DMS153 (cell line): ENCODE data around the gene LDLRAD4.

ENCODE experiments used
- DNase-seq: peaks from one replicate; lab custom pipeline; 2025; lab: John Stamatoyannopoulos, UW

Gene LDLRAD4

DNA sequence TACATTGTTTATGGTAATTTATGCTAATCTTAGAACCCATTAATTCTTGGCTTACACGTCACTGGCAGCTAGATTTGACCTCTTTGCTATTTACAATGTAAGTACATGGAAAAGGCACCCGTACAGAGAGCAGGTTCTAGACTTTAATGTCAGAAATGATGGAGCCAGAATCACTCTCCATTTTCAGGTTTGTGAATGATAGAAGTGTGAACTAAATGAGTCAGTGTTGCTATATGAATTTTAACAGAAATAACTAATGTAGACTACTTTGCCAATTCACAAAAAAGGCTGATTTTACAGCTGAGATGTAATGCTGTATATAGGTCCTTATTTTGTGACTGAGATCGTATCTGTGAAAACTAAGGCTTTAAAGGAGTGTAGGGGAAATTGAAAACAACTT lies 214.6 kb downstream of the LDLRAD4 start:
- DNase-seq: no peak

DNA sequence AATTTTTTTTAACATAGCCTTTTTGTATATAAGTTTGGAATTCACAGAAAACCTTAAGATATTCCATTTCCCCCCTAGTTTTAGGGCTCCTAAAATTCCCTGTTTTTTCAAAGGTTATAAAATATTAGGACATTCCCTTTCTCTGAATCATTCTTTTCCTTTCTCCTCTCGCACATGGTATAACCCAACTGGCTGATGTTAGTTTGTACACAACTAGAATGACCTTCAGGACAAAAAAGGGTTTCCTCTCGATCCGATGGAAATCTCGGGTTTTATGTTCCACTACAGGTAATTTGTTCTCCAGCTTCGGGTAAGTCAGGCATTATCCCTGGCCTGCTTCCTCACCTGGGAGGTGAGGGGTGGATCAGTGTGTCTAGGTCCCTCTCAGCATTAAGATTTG lies 215.1 kb downstream of the LDLRAD4 start:
- DNase-seq: no peak

DNA sequence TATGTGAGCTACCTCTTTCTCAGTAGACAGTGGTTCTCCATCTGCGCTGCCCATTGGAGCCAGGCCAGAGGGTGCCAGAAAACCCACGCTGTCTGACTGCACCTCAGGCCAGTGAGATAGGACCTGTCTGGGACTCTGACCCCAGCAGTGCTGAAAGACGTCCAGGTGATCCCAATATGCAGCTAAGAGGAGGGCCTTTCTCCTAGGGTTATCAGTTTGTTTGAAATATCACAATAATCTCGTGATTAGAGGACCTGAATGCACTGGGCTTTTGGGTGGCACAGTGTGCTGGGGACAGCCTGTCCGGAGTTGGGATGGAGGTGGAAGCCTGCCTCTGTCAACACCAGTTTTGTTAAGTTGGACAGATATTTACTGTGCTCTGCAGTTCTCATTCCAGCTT lies 216.3 kb downstream of the LDLRAD4 start:
- no peak for DNase-seq

DNA sequence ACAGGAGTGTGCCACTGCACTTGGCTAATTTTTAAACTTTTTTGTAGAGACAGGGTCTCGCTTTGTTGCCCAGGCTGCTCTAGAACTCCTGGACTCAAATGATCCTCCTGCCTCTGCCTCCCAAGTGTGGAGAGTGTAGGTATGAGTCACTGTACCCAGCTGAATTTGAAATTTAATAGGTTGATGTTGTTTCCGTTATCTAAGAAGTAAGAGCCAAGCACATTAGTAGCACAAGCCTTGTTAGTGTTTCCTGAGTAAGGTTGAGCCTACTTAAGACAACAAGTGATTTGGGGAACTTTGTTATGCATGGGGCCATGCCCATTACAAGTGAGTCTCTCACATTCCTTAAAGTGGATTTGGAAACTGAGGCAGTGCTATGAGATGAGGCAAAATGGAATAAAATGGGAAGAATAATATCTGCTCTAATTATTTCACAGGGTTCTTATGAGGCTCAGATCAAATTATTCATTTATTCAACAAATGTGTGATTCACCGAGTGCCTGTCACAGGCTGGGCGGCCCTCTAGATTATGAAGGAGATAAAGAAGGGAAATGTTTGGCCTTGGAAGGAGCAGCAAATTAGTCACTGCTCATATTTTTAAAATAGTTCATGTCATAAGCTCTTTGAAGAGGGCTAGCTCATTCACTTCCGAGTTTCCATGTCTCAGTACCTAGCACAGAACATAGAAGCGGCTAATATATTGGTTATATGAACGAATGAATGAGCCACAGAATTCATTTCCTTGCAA lies 217.2 kb downstream of the LDLRAD4 start:
- no peak for DNase-seq

DNA sequence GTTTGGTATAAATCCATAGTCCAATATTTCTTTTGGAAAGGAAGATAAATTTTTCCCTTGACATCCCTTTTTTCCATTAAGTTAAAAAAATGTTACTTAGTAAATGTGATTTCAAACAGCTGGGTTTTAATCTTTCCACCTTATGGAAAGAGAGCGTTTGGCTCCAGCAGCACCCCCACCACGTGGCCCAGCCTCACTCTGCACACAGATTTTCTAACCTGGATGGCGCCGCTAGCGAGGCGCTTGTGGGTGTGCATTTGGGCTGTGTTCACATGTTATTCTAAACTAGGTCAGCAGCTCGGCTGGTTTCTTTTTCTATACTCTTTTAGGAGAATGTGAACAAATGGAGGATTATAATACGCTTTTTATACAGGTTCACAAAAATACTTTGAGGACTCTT lies 218.0 kb downstream of the LDLRAD4 start:
- no peak for DNase-seq

DNA sequence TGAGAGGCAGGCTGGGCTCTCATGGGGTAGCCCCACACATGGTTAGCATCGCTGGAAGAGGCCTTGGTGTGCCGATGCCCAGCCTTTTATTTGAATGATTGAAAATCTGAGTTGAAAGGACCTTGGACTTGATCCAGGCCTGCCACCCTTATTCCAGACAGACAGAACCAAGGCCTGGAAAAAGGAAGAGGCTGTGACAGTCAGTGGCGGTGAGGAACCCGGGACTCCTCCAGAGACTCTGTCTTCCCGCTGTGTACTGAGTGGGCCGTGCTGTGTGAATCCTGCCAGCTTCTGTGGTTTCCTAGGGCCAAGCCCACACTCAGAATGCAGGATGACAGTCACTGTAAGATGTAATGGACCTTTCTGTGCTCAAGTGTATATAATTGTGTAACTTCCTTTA lies 218.5 kb downstream of the LDLRAD4 start:
- DNase-seq: no peak

- no peak for DNase-seq
Measured at GRCh38 chr18:13437796-13438506, 219.4 kb downstream of the LDLRAD4 start.

DNA sequence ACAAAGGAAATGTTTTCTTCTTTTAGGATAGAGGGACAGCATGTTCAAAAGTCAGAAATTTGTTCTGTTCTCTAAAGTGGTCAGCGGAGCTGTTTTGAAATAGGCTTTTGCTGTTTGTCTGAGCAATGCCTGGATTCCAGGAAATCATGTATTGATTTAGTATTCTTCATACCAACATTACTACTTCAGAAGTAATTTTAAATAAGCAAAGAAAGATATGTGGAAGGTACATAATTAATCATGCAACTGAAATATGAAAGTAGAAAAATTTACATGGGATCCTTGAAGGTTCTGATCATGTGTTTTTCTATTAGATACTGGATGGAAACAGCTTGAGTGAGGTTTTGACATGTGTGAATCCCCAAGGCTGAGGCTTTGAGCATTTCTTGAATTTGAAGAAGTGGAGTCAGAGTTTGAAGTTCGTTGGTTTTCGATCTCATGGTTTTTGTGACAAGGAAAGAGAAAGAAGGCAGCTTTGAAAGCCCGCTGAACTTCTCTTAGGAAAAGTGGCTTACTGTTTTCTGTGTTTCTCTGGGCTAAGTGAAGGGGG lies 220.0 kb downstream of the LDLRAD4 start:
- no peak for DNase-seq

- no peak for DNase-seq
Measured at GRCh38 chr18:13439461-13439860, 220.9 kb downstream of the LDLRAD4 start.

GRCh38 chr18:13440277-13441248 lies 222.0 kb downstream of the LDLRAD4 start:
- peak; percentile 11 for DNase-seq

GRCh38 chr18:13441736-13442135 lies 223.2 kb downstream of the LDLRAD4 start:
- DNase-seq: no peak

DNA sequence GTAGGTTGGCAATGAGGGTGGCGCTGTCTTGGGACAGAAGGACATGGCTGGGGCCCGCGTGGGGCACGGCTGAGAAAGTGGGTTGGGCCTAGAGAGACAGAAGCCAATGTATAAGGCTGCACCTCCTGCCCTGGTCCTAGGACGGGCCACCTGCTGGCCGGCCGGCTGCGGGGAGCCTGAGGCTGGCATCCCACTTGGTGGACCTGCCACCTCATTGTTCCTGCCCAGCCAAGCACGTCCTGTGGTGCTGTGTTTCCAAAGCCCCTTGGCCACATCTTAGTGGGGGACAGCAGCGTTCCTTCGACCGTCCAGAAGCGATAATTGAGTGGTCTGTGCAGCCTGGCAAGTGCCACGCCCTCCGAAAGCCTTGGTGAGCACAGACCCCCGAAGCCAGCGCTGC lies 223.9 kb downstream of the LDLRAD4 start:
- DNase-seq: no peak

DNA sequence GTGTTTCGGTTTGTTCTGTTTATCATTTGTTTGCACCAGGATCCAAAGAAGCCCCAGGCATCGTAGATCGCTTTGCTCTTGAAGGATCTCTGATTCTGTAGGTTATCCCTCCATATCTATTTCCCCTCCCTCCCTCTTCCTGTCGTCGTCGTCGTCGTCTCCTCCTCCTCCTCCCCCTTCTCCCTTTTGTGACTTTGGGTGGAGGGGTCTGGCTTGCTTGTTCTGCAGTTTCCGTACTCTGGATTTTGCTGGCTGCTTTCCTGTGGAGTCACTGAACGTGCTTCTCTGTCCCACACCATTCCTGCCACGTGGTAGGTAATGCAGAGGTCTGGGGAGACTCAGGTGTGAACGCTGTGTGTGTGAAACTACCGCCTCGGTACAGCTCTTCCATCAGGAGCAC lies 225.0 kb downstream of the LDLRAD4 start:
- DNase-seq: no peak

DNA sequence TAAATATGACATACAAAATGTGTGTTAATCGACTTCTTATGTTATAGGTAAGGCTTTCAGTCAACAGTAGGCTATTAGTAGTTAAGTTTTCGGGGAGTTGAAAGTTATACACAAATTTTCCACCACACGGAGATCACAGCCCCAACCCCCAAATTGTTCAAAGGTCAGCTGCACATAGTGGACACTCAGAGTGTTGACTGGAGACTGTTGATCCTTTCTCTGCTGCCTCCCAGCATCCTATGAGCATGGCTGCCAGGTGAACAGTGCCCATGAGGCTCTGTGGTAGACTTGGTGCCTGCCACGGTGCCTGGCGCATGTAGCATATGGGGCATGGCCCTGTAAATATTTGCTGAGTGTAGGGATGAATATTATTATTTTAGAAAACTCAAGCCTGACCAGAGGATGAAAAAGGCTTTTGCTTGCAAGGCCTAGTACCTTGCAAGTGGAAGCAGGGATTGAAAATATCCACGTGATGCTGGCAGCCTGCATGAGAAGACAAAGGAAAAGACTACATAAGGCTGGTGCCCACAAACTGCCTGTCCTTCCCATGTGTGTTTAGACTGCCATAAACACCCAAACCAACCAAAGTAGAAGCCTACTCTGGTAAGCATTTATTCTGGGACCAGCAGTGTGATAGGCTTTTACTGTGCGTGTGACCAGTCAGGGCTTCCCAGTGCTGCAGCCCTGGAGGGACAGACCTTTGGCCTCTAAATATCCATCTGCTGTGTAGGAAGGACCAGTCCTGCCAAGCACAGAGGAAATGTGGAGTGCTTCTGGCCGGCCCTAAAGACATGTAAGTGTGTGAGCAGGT lies 226.1 kb downstream of the LDLRAD4 start:
- DNase-seq: no peak

- no peak for DNase-seq
Measured at GRCh38 chr18:13445241-13445897, 226.8 kb downstream of the LDLRAD4 start.

DNA sequence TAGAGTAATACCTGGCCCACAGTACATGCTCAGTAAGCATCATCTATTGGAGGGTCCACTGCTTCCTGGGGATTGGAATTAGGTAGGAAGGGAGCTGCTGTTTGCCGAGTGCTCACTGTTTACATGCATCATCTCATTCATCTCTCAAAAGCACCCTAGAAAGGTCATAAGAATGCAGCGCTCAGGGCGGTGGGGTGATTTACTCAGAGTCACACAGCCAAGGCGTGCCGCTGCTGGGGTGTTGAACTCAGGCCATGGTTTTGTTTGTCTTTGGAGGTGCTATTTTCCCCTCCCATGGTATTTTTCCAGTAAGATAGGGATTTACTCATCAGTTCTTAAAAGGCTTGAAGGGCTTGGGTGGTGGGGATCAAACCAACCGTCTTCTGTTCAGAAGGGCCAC lies 227.5 kb downstream of the LDLRAD4 start:
- DNase-seq: no peak

- no peak for DNase-seq
Measured at GRCh38 chr18:13446610-13447461, 228.3 kb downstream of the LDLRAD4 start.

DNA sequence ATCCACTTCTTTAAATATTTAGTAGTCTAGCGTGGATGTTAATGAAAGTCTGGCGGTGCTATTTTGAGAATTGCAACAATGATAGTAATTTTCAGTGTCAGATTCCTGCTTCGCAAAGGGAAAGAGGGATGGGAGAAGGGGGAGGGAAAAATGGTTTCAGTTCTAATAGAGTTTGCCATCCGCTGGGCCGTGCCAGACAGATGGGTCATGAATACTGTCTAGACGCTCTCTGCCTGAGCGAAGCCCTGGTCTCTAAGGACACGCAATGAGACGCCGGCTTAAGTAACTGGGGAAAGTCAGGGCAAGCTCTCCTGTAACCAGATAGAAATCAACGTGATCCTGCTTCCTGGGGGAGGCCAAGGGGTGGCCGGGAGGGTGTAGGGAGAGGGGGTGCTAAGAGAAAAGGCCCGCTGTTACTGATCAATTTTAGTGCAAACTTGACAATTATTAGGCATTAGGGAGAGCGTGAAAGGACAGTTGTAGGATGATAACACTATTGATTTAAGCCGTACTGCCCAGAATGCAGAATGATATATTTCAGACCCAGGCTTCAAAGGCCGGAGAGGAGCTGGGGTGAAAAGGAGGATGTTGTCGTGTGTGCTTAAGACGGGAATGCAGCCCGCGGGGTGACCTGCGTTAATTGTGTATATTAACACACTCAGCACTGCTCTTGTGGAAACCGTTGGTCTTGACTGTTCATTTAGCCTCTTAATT lies 229.2 kb downstream of the LDLRAD4 start:
- no peak for DNase-seq

DNA sequence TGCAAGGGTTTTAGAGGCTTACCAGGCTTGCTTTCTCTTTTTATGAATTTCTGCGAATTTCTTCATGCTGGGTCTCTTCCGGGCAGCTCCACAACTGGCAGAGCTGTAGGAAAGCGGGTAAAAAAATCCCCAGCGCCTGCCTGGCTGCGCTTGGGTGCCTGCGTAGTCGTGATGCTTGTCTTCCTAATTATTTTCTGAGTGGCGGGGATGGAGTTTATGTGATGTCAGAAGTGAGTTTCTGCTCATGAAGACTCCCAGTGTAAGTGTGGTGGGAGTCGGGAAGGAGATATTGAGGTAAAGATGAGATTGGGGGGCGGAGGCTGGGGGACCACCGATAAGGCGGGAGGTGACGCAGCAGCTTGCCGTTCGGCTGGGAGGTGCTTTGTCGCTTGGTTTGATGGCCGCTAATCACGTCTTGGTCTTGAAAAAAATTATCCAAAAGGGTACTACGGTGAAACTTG lies 229.8 kb downstream of the LDLRAD4 start:
- no peak for DNase-seq
